GM12891 (cell line): ENCODE measurements around the gene STX11.

Experiments
- POLR2A ChIP-seq: IDR thresholded peaks from 2 replicates; pipeline ENCODE4 v1.6.1; 2011; ENCODE audit warnings: low read depth, low read length, control low read depth
- POLR2AphosphoS5 ChIP-seq: IDR thresholded peaks from 2 replicates; pipeline ENCODE4 v1.6.1; 2011; ENCODE audit warnings: low read depth, low read length, control low read depth
- SPI1 ChIP-seq: IDR thresholded peaks from 2 replicates; pipeline ENCODE4 v1.6.1; 2011; ENCODE audit warnings: low read depth, low read length, control low read depth

- TF ChIP-seq POLR2A: no peak
- TF ChIP-seq POLR2AphosphoS5: no peak
- no peak for TF ChIP-seq SPI1
Observed at GRCh38 chr6:144214622-144215401, 64.5 kb downstream of the STX11 start.
